Tongue (tissue), 2 donors: ENCODE results near the gene KIF25. TPM values are rescaled to one million over a fixed set of nuclear protein-coding genes. Genes with fewer than 3 reads are reported as not detected.

ENCODE experiments used
- DNase-seq: peaks from one replicate; pipeline ENCODE4 v3.0.0-alpha.2; 2015
- total RNA-seq: library from RNA; depleted of rRNA; stranded (reverse); fragments of >200 nt; gene quantifications from one replicate; pipeline ENCODE4 v1.2.3, GENCODE V29; 2014

KIF25 gene
- total RNA-seq, result 0.82 TPM

- DNase-seq, result no peak
Measured at GRCh38 chr6:167997642-167998041, at the start of gene KIF25. Gene KIF25, plus strand, starts transcription at chr6:167997671. Its CDS starts 31,915 bp downstream, at chr6:168029586.

- no peak for DNase-seq
Measured at GRCh38 chr6:167947716-167948115, 49.8 kb upstream of the KIF25 start.

- DNase-seq, result no peak
Measured at GRCh38 chr6:167948716-167949115, 48.8 kb upstream of the KIF25 start.

GRCh38 chr6:167949121-167949684 lies 48.3 kb upstream of the KIF25 start:
- no peak for DNase-seq

GRCh38 chr6:167951781-167952511 lies 45.5 kb upstream of the KIF25 start:
- DNase-seq, result no peak

- DNase-seq, result no peak
Measured at GRCh38 chr6:167952512-167952859, 45.0 kb upstream of the KIF25 start.

- DNase-seq, result no peak
Measured at GRCh38 chr6:167953551-167953950, 43.9 kb upstream of the KIF25 start.

GRCh38 chr6:167954151-167954550 lies 43.3 kb upstream of the KIF25 start:
- DNase-seq, result no peak

GRCh38 chr6:167956491-167956890 lies 41.0 kb upstream of the KIF25 start:
- DNase-seq, result no peak

GRCh38 chr6:167956983-167957492 lies 40.4 kb upstream of the KIF25 start:
- DNase-seq, result no peak

- DNase-seq, result no peak
Measured at GRCh38 chr6:167957626-167958025, 39.8 kb upstream of the KIF25 start.

- DNase-seq, result no peak
Measured at GRCh38 chr6:167960579-167960978, 36.9 kb upstream of the KIF25 start.

GRCh38 chr6:167962711-167963110 lies 34.8 kb upstream of the KIF25 start:
- DNase-seq, result peak; percentile 40

- no peak for DNase-seq
Measured at GRCh38 chr6:167963589-167964057, 33.8 kb upstream of the KIF25 start.

- no peak for DNase-seq
Measured at GRCh38 chr6:167965592-167966539, 31.6 kb upstream of the KIF25 start.

- DNase-seq, result no peak
Measured at GRCh38 chr6:167966540-167966905, 30.9 kb upstream of the KIF25 start.

- DNase-seq, result no peak
Measured at GRCh38 chr6:167968091-167968490, 29.4 kb upstream of the KIF25 start.

GRCh38 chr6:167970230-167970629 lies 27.2 kb upstream of the KIF25 start:
- no peak for DNase-seq

- DNase-seq, result no peak
Measured at GRCh38 chr6:167972193-167972592, 25.3 kb upstream of the KIF25 start.

- no peak for DNase-seq
Measured at GRCh38 chr6:167973148-167973885, 24.2 kb upstream of the KIF25 start.

GRCh38 chr6:167974640-167975344 lies 22.7 kb upstream of the KIF25 start:
- peak; percentile 54 for DNase-seq
